ENCODE results near the gene ZNF618. TPM values are rescaled to one million over a fixed set of nuclear protein-coding genes. Genes with fewer than 3 reads are reported as not detected.
"Not testable (repeated sequence)": the region's sequence is repeated elsewhere in the genome, so short reads cannot be mapped to it uniquely, and the experiment has no call there.

Gene ZNF618
- total and polyA plus RNA-seq, 2 donors = 3.0 to 7.8 TPM

- WGBS = 90% methylated on average over 4 of the region's 4 CpGs
- Histone ChIP-seq H3K4me3 (ENCODE audit: low read depth, low read length) (no peak overlapping the region), H3K4me1 (ENCODE audit: insufficient read depth) (no peaks in the 10 kb centered on the region), H3K27ac (ENCODE audit: low read depth) (no peak overlapping the region), H3K36me3 (ENCODE audit: insufficient read depth) (no peaks in the 10 kb centered on the region)
- DNase-seq (ENCODE audit: extremely low spot score) = no peak
Observed at GRCh38 chr9:114034661-114035062, 158.6 kb downstream of the ZNF618 start.

GRCh38 chr9:114035221-114035844 is 159.2 kb downstream of the ZNF618 start:
- H3K27ac ChIP-seq (ENCODE audit: low read depth) = no peak overlapping the region
- DNase-seq (ENCODE audit: extremely low spot score) = no peak
- H3K4me3 ChIP-seq (ENCODE audit: low read depth, low read length) = no peak overlapping the region
- no peaks in the 10 kb centered on the region for H3K36me3 ChIP-seq (ENCODE audit: insufficient read depth)
- 84% methylated on average over 17 of the region's 17 CpGs for WGBS
- H3K4me1 ChIP-seq (ENCODE audit: insufficient read depth) = no peaks in the 10 kb centered on the region

- 94% methylated on average over 18 of the region's 18 CpGs for WGBS
- no peaks in the 10 kb centered on the region for H3K4me1 ChIP-seq (ENCODE audit: insufficient read depth)
- no peak overlapping the region for H3K4me3 ChIP-seq (ENCODE audit: low read depth, low read length)
- DNase-seq (ENCODE audit: extremely low spot score) = no peak
- H3K36me3 ChIP-seq (ENCODE audit: insufficient read depth) = no peaks in the 10 kb centered on the region
- no peak overlapping the region for H3K27ac ChIP-seq (ENCODE audit: low read depth)
Observed at GRCh38 chr9:114035845-114036801, 160.0 kb downstream of the ZNF618 start.

GRCh38 chr9:114037249-114037648 is 161.1 kb downstream of the ZNF618 start:
- 95% methylated on average over 5 of the region's 5 CpGs for WGBS
- Histone ChIP-seq H3K27ac (ENCODE audit: low read depth) (no peak overlapping the region), H3K4me3 (ENCODE audit: low read depth, low read length) (no peak overlapping the region), H3K36me3 (ENCODE audit: insufficient read depth) (no peaks in the 10 kb centered on the region), H3K4me1 (ENCODE audit: insufficient read depth) (no peaks in the 10 kb centered on the region)
- no peak for DNase-seq (ENCODE audit: extremely low spot score)

- WGBS = 73% methylated on average over 19 of the region's 19 CpGs
- no peak overlapping the region for H3K4me3 ChIP-seq (ENCODE audit: low read depth, low read length)
- DNase-seq (ENCODE audit: extremely low spot score) = no peak
- no peak overlapping the region for H3K27ac ChIP-seq (ENCODE audit: low read depth)
- H3K4me1 ChIP-seq (ENCODE audit: insufficient read depth) = no peaks in the 10 kb centered on the region
- H3K36me3 ChIP-seq (ENCODE audit: insufficient read depth) = no peaks in the 10 kb centered on the region
Observed at GRCh38 chr9:114037961-114038723, 162.0 kb downstream of the ZNF618 start.

GRCh38 chr9:114038724-114039313 is 162.7 kb downstream of the ZNF618 start:
- Histone ChIP-seq H3K4me3 (ENCODE audit: low read depth, low read length) (no peak overlapping the region), H3K36me3 (ENCODE audit: insufficient read depth) (no peaks in the 10 kb centered on the region), H3K27ac (ENCODE audit: low read depth) (no peak overlapping the region), H3K4me1 (ENCODE audit: insufficient read depth) (no peaks in the 10 kb centered on the region)
- no peak for DNase-seq (ENCODE audit: extremely low spot score)
- 95% methylated on average over 13 of the region's 13 CpGs for WGBS

- Histone ChIP-seq H3K4me1 (ENCODE audit: insufficient read depth) (no peaks in the 10 kb centered on the region), H3K27ac (ENCODE audit: low read depth) (no peak overlapping the region), H3K36me3 (ENCODE audit: insufficient read depth) (no peaks in the 10 kb centered on the region), H3K4me3 (ENCODE audit: low read depth, low read length) (no peak overlapping the region)
- no peak for DNase-seq (ENCODE audit: extremely low spot score)
- 93% methylated on average over 5 of the region's 5 CpGs for WGBS
Observed at GRCh38 chr9:114039484-114039883, 163.4 kb downstream of the ZNF618 start.

GRCh38 chr9:114043660-114044059 is 167.6 kb downstream of the ZNF618 start:
- DNase-seq (ENCODE audit: extremely low spot score); H3K4me3 ChIP-seq (ENCODE audit: low read depth, low read length); H3K27ac ChIP-seq (ENCODE audit: low read depth); H3K4me1 ChIP-seq (ENCODE audit: insufficient read depth); H3K36me3 ChIP-seq (ENCODE audit: insufficient read depth): not testable (repeated sequence)

GRCh38 chr9:114046237-114046755 is 170.2 kb downstream of the ZNF618 start:
- WGBS = 94% methylated on average over 4 of the region's 4 CpGs
- Histone ChIP-seq H3K4me3 (ENCODE audit: low read depth, low read length) (no peak overlapping the region), H3K4me1 (ENCODE audit: insufficient read depth) (no peaks in the 10 kb centered on the region), H3K36me3 (ENCODE audit: insufficient read depth) (no peaks in the 10 kb centered on the region), H3K27ac (ENCODE audit: low read depth) (no peak overlapping the region)
- no peak for DNase-seq (ENCODE audit: extremely low spot score)

GRCh38 chr9:114046875-114047274 is 170.8 kb downstream of the ZNF618 start:
- no peak for DNase-seq (ENCODE audit: extremely low spot score)
- Histone ChIP-seq H3K36me3 (ENCODE audit: insufficient read depth) (no peaks in the 10 kb centered on the region), H3K4me1 (ENCODE audit: insufficient read depth) (no peaks in the 10 kb centered on the region), H3K27ac (ENCODE audit: low read depth) (no peak overlapping the region), H3K4me3 (ENCODE audit: low read depth, low read length) (no peak overlapping the region)
- WGBS = 87% methylated on average over 1 of the region's 1 CpG

GRCh38 chr9:114047717-114048116 is 171.6 kb downstream of the ZNF618 start:
- no peaks in the 10 kb centered on the region for H3K4me1 ChIP-seq (ENCODE audit: insufficient read depth)
- H3K27ac ChIP-seq (ENCODE audit: low read depth) = no peak overlapping the region
- no peaks in the 10 kb centered on the region for H3K36me3 ChIP-seq (ENCODE audit: insufficient read depth)
- H3K4me3 ChIP-seq (ENCODE audit: low read depth, low read length) = no peak overlapping the region
- WGBS = 86% methylated on average over 3 of the region's 3 CpGs
- DNase-seq (ENCODE audit: extremely low spot score) = no peak

GRCh38 chr9:114048533-114049415 is 172.7 kb downstream of the ZNF618 start:
- 97% methylated on average over 44 of the region's 44 CpGs for WGBS
- Histone ChIP-seq H3K36me3 (ENCODE audit: insufficient read depth) (no peaks in the 10 kb centered on the region), H3K4me1 (ENCODE audit: insufficient read depth) (no peaks in the 10 kb centered on the region), H3K27ac (ENCODE audit: low read depth) (no peak overlapping the region), H3K4me3 (ENCODE audit: low read depth, low read length) (no peak overlapping the region)
- no peak for DNase-seq (ENCODE audit: extremely low spot score)
